H1 (cell line): ENCODE results near the gene DYDC1. TPM values are rescaled to one million over a fixed set of nuclear protein-coding genes. Genes with fewer than 3 reads are reported as not detected.

Experiments
- CTCF ChIA-PET: fragments of 300-600 bp; sonication (Branson Sonifier 250); formaldehyde crosslinking; loops from one replicate; lab custom pipeline; 2021; ENCODE audit not compliant: partially characterized antibody; lab: Charles Lee
- POLR2A ChIA-PET: fragments of 300-600 bp; sonication (Branson Sonifier 250); formaldehyde crosslinking; loops from one replicate; lab custom pipeline; 2021; ENCODE audit warnings: inconsistent platforms; ENCODE audit not compliant: partially characterized antibody; lab: Charles Lee
- DNase-seq, 2 experiments: peaks; one replicate each; pipeline versions ENCODE4 v3.0.0 to v3.0.0-alpha.2; 2010 to 2022; ENCODE audit warnings: low spot score in 2 of 2, low read depth in 1 of 2, mixed read lengths in 1 of 2
- FAIRE-seq: peaks from 2 replicates; lab custom pipeline; 2011; peaks lifted over from hg19 to GRCh38; lab: Jason Lieb, UNC
- H2AFZ ChIP-seq: 2 replicates; pipeline ENCODE4 v1.8.1; 2012; ENCODE audit warnings: low read length, inconsistent platforms
- H2AK5ac ChIP-seq: 2 replicates; pipeline ENCODE4 v1.6.1; 2013; ENCODE audit warnings: low read depth, low read length
- H2BK120ac ChIP-seq: replicated peaks from 2 replicates; pipeline ENCODE3; 2013; ENCODE audit warnings: low read depth, low read length, inconsistent platforms
- H2BK12ac ChIP-seq: 2 replicates; pipeline ENCODE4 v1.6.1; 2013; ENCODE audit warnings: low read depth, low read length
- H2BK15ac ChIP-seq: 2 replicates; pipeline ENCODE4 v1.6.1; 2013; ENCODE audit warnings: low read length
- H2BK20ac ChIP-seq: 2 replicates; pipeline ENCODE4 v1.6.1; 2013; ENCODE audit warnings: low read length
- H2BK5ac ChIP-seq: 2 replicates; pipeline ENCODE4 v1.6.1; 2013; ENCODE audit warnings: low read depth, low read length
- H3K14ac ChIP-seq: 2 replicates; pipeline ENCODE4 v1.6.1; 2013; ENCODE audit warnings: inconsistent platforms; ENCODE audit not compliant: insufficient read length
- H3K18ac ChIP-seq: 2 replicates; pipeline ENCODE4 v1.6.1; 2013; ENCODE audit warnings: low read length; ENCODE audit errors: extremely low read depth
- H3K23ac ChIP-seq: 2 replicates; pipeline ENCODE4 v1.6.1; 2013; ENCODE audit warnings: inconsistent platforms; ENCODE audit not compliant: insufficient read length
- H3K23me2 ChIP-seq: 2 replicates; pipeline ENCODE4 v1.6.1; 2013; ENCODE audit warnings: low read depth, low read length
- H3K27ac ChIP-seq: 2 replicates; pipeline ENCODE4 v1.6.1; 2011; ENCODE audit warnings: low read depth, low read length, inconsistent platforms
- H3K27me3 ChIP-seq, 4 experiments: replicated peaks in 1 of 4; 1 replicate in 1 of 4; 2 replicates in 3 of 4; pipeline versions ENCODE4 v1.6.1 to v1.8.1; 2011 to 2013; ENCODE audit warnings: low read length in 3 of 4, mild to moderate bottlenecking in 3 of 4, inconsistent platforms in 2 of 4, mixed read lengths in 2 of 4, moderate library complexity in 1 of 4; ENCODE audit not compliant: control insufficient read depth in 3 of 4, insufficient read depth in 3 of 4; ENCODE audit errors: extremely low read depth in 1 of 4
- H3K36me3 ChIP-seq, 4 experiments: 2 replicates each; pipeline versions ENCODE4 v1.6.1 to v1.8.1; 2011 to 2013; ENCODE audit warnings: mild to moderate bottlenecking in 4 of 4, low read length in 3 of 4, moderate library complexity in 2 of 4, control low read depth in 1 of 4, inconsistent platforms in 1 of 4; ENCODE audit not compliant: insufficient read depth in 4 of 4, control insufficient read depth in 2 of 4
- H3K4ac ChIP-seq: replicated peaks from 2 replicates; pipeline ENCODE3; 2013; ENCODE audit warnings: low read length, low read depth, mixed read lengths, inconsistent platforms; ENCODE audit not compliant: insufficient read length
- H3K4me1 ChIP-seq, 4 experiments: replicated peaks in 1 of 4; 1 replicate in 1 of 4; 2 replicates in 3 of 4; pipeline versions ENCODE4 v1.6.1 to v1.8.1; 2011 to 2013; ENCODE audit warnings: low read length in 3 of 4, inconsistent platforms in 2 of 4, mixed read lengths in 1 of 4; ENCODE audit not compliant: insufficient read depth in 4 of 4, control insufficient read depth in 3 of 4
- H3K4me2 ChIP-seq, 2 experiments: 2 replicates each; pipeline versions ENCODE4 v1.6.1 to v1.8.1; 2011 to 2013; ENCODE audit warnings: low read depth in 2 of 2, low read length in 2 of 2, control low read depth in 1 of 2, inconsistent platforms in 1 of 2, mild to moderate bottlenecking in 1 of 2; ENCODE audit not compliant: insufficient read depth in 1 of 2
- H3K4me3 ChIP-seq, 4 experiments: fragments of 200-600, 300-600 bp in 1 of 4; sonication (generic), shearing (Covaris generic), sonication (Bioruptor Twin) in 1 of 4; 2 replicates each; pipeline versions ENCODE4 v1.5.1 to v1.8.1; 2011 to 2016; ENCODE audit warnings: low read length in 4 of 4, low read depth in 3 of 4, control low read depth in 2 of 4, inconsistent platforms in 2 of 4, mild to moderate bottlenecking in 2 of 4, mixed read lengths in 1 of 4, moderate library complexity in 1 of 4; ENCODE audit not compliant: insufficient read depth in 2 of 4; ENCODE audit errors: extremely low read depth in 1 of 4
- H3K56ac ChIP-seq: replicated peaks from 2 replicates; pipeline ENCODE3; 2013; ENCODE audit warnings: low read depth, mild to moderate bottlenecking, mixed read lengths, low read length, inconsistent platforms; ENCODE audit not compliant: insufficient read length
- H3K79me1 ChIP-seq: 2 replicates; pipeline ENCODE4 v1.6.1; 2013; ENCODE audit warnings: low read depth, low read length, control low read depth
- H3K79me2 ChIP-seq, 2 experiments: 2 replicates each; pipeline versions ENCODE4 v1.6.1 to v1.8.1; 2012 to 2013; ENCODE audit warnings: low read length in 2 of 2, mild to moderate bottlenecking in 2 of 2, inconsistent platforms in 1 of 2; ENCODE audit not compliant: insufficient read depth in 2 of 2, control insufficient read depth in 1 of 2
- H3K9ac ChIP-seq, 4 experiments: replicated peaks in 1 of 4; 1 replicate in 1 of 4; 2 replicates in 3 of 4; pipeline versions ENCODE4 v1.6.1 to v1.8.1; 2011 to 2013; ENCODE audit warnings: low read depth in 3 of 4, low read length in 3 of 4, control low read depth in 2 of 4, mild to moderate bottlenecking in 2 of 4, moderate library complexity in 2 of 4, inconsistent platforms in 1 of 4; ENCODE audit errors: extremely low read depth in 1 of 4
- H3K9me3 ChIP-seq, 2 experiments: 2 replicates each; pipeline versions ENCODE4 v1.6.1 to v1.8.1; 2012 to 2013; ENCODE audit warnings: mild to moderate bottlenecking in 2 of 2, moderate library complexity in 2 of 2, control low read depth in 1 of 2, inconsistent platforms in 1 of 2, low read depth in 1 of 2, low read length in 1 of 2, mixed read lengths in 1 of 2; ENCODE audit not compliant: insufficient read depth in 2 of 2
- H4K20me1 ChIP-seq, 2 experiments: replicated peaks in 1 of 2; 2 replicates each; pipeline versions ENCODE3 to v1.8.1; 2011 to 2013; ENCODE audit warnings: inconsistent platforms in 2 of 2, low read length in 2 of 2, mild to moderate bottlenecking in 1 of 2; ENCODE audit not compliant: insufficient read depth in 2 of 2, control insufficient read depth in 1 of 2
- H4K5ac ChIP-seq: 2 replicates; pipeline ENCODE4 v1.6.1; 2013; ENCODE audit warnings: low read length, low read depth, mixed read lengths, inconsistent platforms; ENCODE audit not compliant: insufficient read length
- H4K8ac ChIP-seq: 2 replicates; pipeline ENCODE4 v1.8.0; 2013; ENCODE audit warnings: mild to moderate bottlenecking, moderate library complexity, low read length, inconsistent platforms; ENCODE audit not compliant: insufficient read depth; ENCODE audit errors: extremely low read depth
- H4K91ac ChIP-seq: replicated peaks from 2 replicates; pipeline ENCODE3; 2013; ENCODE audit warnings: low read length, mixed read lengths, inconsistent platforms; ENCODE audit not compliant: insufficient read length
- E2F6 ChIP-seq: IDR thresholded peaks from 2 replicates; pipeline ENCODE4 v1.6.1; 2012; ENCODE audit warnings: inconsistent platforms
- EZH2 ChIP-seq: fragments of 200-600 bp; sonication (generic); IDR thresholded peaks from 2 replicates; pipeline ENCODE4 v1.7.1; 2012; ENCODE audit warnings: low read depth, mild to moderate bottlenecking, moderate library complexity, low read length, inconsistent platforms; ENCODE audit not compliant: severe bottlenecking
- FOSL1 ChIP-seq: IDR thresholded peaks from 2 replicates; pipeline ENCODE4 v1.6.1; 2011; ENCODE audit warnings: mild to moderate bottlenecking, low read depth, low read length, moderate library complexity; ENCODE audit not compliant: insufficient read depth
- KDM1A ChIP-seq: fragments of 200-600, 300-600 bp; sonication (generic); IDR thresholded peaks from 2 replicates; pipeline ENCODE4 v1.7.1; 2016; ENCODE audit warnings: mild to moderate bottlenecking, low read length, borderline replicate concordance
- NANOG ChIP-seq: IDR thresholded peaks from 2 replicates; pipeline ENCODE4 v1.6.1; 2011; ENCODE audit warnings: low read length, low read depth, mild to moderate bottlenecking, inconsistent platforms; ENCODE audit not compliant: insufficient read depth, poor library complexity, severe bottlenecking
- POLR2AphosphoS5 ChIP-seq: IDR thresholded peaks from 2 replicates; pipeline ENCODE4 v1.6.1; 2011; ENCODE audit warnings: low read depth, low read length
- RAD21 ChIP-seq, 2 experiments: IDR thresholded peaks in 1 of 2; conservative IDR thresholded peaks in 1 of 2; 2 replicates each; pipeline ENCODE4 v1.6.1; 2011; ENCODE audit warnings: low read depth in 2 of 2, low read length in 2 of 2, improper control_type of control experiment in 1 of 2, inconsistent platforms in 1 of 2, mild to moderate bottlenecking in 1 of 2, moderate library complexity in 1 of 2
- TAF1 ChIP-seq: IDR thresholded peaks from 2 replicates; pipeline ENCODE4 v1.6.1; 2011; ENCODE audit warnings: mild to moderate bottlenecking, low read depth, low read length
- TAF7 ChIP-seq: optimal IDR thresholded peaks from 2 replicates; pipeline ENCODE3; 2011; ENCODE audit warnings: low read depth, mild to moderate bottlenecking, inconsistent platforms, low read length, moderate library complexity, borderline replicate concordance
- WGBS, 2 experiments: shearing (Covaris generic) in 1 of 2; methylation state at CpG; one replicate each; pipeline versions ENCODE4 v1.1.6 to v1.1.7; 2013 to 2015; ENCODE audit warnings: low lambda C conversion rate in 2 of 2, mixed read lengths in 2 of 2, inconsistent platforms in 1 of 2, low coverage in 1 of 2, missing lambda C conversion rate in 1 of 2; ENCODE audit not compliant: insufficient replicate concordance in 2 of 2, insufficient coverage in 1 of 2, insufficient read length in 1 of 2; ENCODE audit errors: extremely low coverage in 1 of 2, missing lambda C conversion rate in 1 of 2; 5-methylcytosine and 5-hydroxymethylcytosine counted together
- polyA plus RNA-seq, 7 experiments: library from polyadenylated mRNA; depleted of rRNA in 3 of 7; stranded (reverse) in 5 of 7; unstranded in 2 of 7; fragments of >200 nt in 5 of 7; fragments of 200-250 nt in 2 of 7; gene quantifications; 1 replicate in 5 of 7; 2 replicates in 1 of 7; 4 replicates in 1 of 7; pipeline versions ENCODE4 v1.2.1 to v1.2.3, GENCODE V29; 2011 to 2013; ENCODE audit warnings: missing spikeins in 2 of 7, mixed read lengths in 2 of 7
- total RNA-seq: library from RNA; stranded (reverse); fragmentation: NEBNext Ultra II Directional; extraction: Animal tissue kit (Norgen Biotek cat#: 25700); gene quantifications from 2 replicates; pipeline ENCODE4 v1.2.1, GENCODE V29; 2021

The DYDC1 gene
- total and polyA plus RNA-seq, 2 of the 8 experiments (the other 6 are each of a cell fraction or from before 2014, with no cell fraction given), result not detected

GRCh38 chr10:80315391-80315790 lies 41.2 kb downstream of the DYDC1 start:
- DNase-seq, result no peak
- H2BK15ac ChIP-seq, result no peak overlapping the region
- no peak overlapping the region for H3K4me3 ChIP-seq
- H3K79me1 ChIP-seq, result no peaks in the 10 kb centered on the region
- H3K27ac ChIP-seq, result no peak overlapping the region
- no peak overlapping the region for H4K8ac ChIP-seq
- H2BK20ac ChIP-seq, result no peak overlapping the region
- H3K9ac ChIP-seq, result no peak overlapping the region
- H3K27me3 ChIP-seq, result no peaks in the 10 kb centered on the region
- no peaks in the 10 kb centered on the region for H4K20me1 ChIP-seq
- H3K79me2 ChIP-seq, result no peaks in the 10 kb centered on the region
- TF ChIP-seq KDM1A (no peak), FOSL1 (no peak), EZH2 (no peak), POLR2AphosphoS5 (no peak), RAD21 (IDR thresholded peaks at IDR 0.05 in 1 of 2, conservative IDR thresholded peaks at IDR 0.05 in 1 of 2; ENCODE audit: low read depth in 2 of 2, low read length in 2 of 2) (no peak), TAF7 (no peak), TAF1 (no peak), NANOG (no peak), E2F6 (no peak)
- no peaks in the 10 kb centered on the region for H3K23me2 ChIP-seq
- H3K36me3 ChIP-seq, result no peaks in the 10 kb centered on the region
- H3K56ac ChIP-seq, result no peak overlapping the region
- no peak overlapping the region for H3K18ac ChIP-seq
- H3K4me2 ChIP-seq, result no peak overlapping the region
- no peak overlapping the region for H3K14ac ChIP-seq
- no peak overlapping the region for H2BK5ac ChIP-seq
- no peaks in the 10 kb centered on the region; a peak in 1 of 4 replicates for H3K9me3 ChIP-seq
- H4K91ac ChIP-seq, result no peak overlapping the region
- no peak overlapping the region for H2AFZ ChIP-seq
- H3K4ac ChIP-seq, result no peak overlapping the region
- H3K23ac ChIP-seq, result no peak overlapping the region
- H2AK5ac ChIP-seq, result no peak overlapping the region
- ChIA-PET POLR2A (no interaction called here), CTCF (interaction anchor here (0.6 to 1.8 kb wide), 3 partner anchors 11 to 67 kb away, joined by 3 to 5 read pairs (median 3); no protein-coding TSS in a partner anchor)
- H3K4me1 ChIP-seq, result no peaks in the 10 kb centered on the region
- no peak overlapping the region for H4K5ac ChIP-seq
- no peak overlapping the region for H2BK12ac ChIP-seq
- H2BK120ac ChIP-seq, result no peak overlapping the region
- 97% methylated on average over 10 of the region's 21 CpGs; no CpG with 5 or more reads in 1 of the 2 experiments for WGBS, 2 experiments
- no peak for FAIRE-seq
